Measurements from ENCODE around the gene BTK. TPM values are rescaled to one million over a fixed set of nuclear protein-coding genes. Genes with fewer than 3 reads are reported as not detected.

The BTK gene
- total RNA-seq, 1 experiment from 2014 or later = not detected

DNA sequence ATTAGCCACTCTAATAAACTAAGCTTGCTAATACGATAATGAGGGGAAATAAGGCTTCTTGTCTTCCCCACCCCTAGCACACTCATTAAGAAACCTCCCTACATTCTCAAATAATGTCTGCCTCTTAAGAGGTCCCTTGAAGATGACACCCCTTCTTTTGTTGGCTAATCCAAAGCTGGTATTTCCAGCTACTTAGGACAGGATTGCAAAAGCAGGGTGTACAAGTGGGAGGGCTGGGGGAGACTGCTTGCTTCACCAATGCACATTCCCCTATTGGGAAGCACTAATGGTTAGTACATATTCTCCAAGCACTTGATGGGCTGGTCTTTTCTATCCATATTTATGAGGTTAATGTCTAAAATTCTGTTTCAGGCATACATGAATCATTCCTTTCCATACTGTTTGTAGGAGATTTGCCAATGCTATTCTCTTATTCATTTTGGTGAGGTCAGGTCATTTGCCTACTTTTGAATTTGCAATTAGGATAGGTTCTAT is 20.6 kb downstream of the BTK start:
- no peak overlapping the region for H3K27ac ChIP-seq (ENCODE audit: low read depth, low read length, poor library complexity, severe bottlenecking)
- H3K4me3 ChIP-seq (ENCODE audit: low read depth, low read length, poor library complexity, severe bottlenecking) = no peak overlapping the region
- BruUV-seq (replicated peaks) = no TSS peak
- ChIA-PET CTCF (no interaction called here), POLR2A (ENCODE audit: low non-redundant PET) (no interaction called here)
- H3K4me1 ChIP-seq (ENCODE audit: insufficient read depth, low read length, poor library complexity, severe bottlenecking) = no peaks in the 10 kb centered on the region
- H3K36me3 ChIP-seq (ENCODE audit: insufficient read depth, low read length, poor library complexity, severe bottlenecking) = no peaks in the 10 kb centered on the region
- intact Hi-C loops (cut with micrococcal nuclease; ENCODE audit: unreplicated experiment) = no loop called here
- TF ChIP-seq, protein P1, sequence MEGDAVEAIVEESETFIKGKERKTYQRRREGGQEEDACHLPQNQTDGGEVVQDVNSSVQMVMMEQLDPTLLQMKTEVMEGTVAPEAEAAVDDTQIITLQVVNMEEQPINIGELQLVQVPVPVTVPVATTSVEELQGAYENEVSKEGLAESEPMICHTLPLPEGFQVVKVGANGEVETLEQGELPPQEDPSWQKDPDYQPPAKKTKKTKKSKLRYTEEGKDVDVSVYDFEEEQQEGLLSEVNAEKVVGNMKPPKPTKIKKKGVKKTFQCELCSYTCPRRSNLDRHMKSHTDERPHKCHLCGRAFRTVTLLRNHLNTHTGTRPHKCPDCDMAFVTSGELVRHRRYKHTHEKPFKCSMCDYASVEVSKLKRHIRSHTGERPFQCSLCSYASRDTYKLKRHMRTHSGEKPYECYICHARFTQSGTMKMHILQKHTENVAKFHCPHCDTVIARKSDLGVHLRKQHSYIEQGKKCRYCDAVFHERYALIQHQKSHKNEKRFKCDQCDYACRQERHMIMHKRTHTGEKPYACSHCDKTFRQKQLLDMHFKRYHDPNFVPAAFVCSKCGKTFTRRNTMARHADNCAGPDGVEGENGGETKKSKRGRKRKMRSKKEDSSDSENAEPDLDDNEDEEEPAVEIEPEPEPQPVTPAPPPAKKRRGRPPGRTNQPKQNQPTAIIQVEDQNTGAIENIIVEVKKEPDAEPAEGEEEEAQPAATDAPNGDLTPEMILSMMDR (conservative IDR thresholded peaks at IDR 0.05; ENCODE audit: low read depth, low read length) = no peak
- no peak for TF ChIP-seq EZH2 (IDR thresholded peaks at IDR 0.05; ENCODE audit: borderline replicate concordance, low read depth, low read length, poor library complexity, severe bottlenecking)
- no peaks in the 10 kb centered on the region for H3K27me3 ChIP-seq (replicated peaks; ENCODE audit: insufficient read depth, low read depth, low read length, poor library complexity)
- no peaks in the 10 kb centered on the region for H3K9me3 ChIP-seq (ENCODE audit: low read depth, low read length, poor library complexity, severe bottlenecking)
- no peak for DNase-seq (ENCODE audit: low spot score)

DNA sequence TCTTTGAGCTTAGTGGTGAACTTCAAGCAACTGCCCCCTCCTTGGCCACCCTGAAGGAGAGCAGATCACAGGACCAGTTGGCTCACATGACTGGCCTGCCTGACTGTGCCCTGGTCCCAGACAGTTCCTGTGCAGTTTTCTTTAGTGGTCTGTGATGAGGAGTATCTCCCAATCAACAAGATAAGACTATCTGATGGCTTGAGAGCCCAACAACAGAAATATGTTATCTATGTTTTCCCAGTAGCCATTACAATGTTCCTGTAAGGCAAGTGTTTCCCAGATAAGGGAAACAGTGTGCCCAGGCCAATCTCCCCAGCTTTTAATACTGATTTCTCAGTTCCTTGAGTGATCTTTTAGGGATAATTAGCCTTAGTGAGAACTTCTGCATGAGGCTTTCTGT is 23.2 kb downstream of the BTK start:
- no peaks in the 10 kb centered on the region for H3K9me3 ChIP-seq (ENCODE audit: low read depth, low read length, poor library complexity, severe bottlenecking)
- ChIA-PET POLR2A (ENCODE audit: low non-redundant PET) (no interaction called here), CTCF (no interaction called here)
- H3K27me3 ChIP-seq (replicated peaks; ENCODE audit: insufficient read depth, low read depth, low read length, poor library complexity) = no peaks in the 10 kb centered on the region
- no peak overlapping the region for H3K4me3 ChIP-seq (ENCODE audit: low read depth, low read length, poor library complexity, severe bottlenecking)
- DNase-seq (ENCODE audit: low spot score) = no peak
- H3K27ac ChIP-seq (ENCODE audit: low read depth, low read length, poor library complexity, severe bottlenecking) = no peak overlapping the region
- TF ChIP-seq EZH2 (IDR thresholded peaks at IDR 0.05; ENCODE audit: borderline replicate concordance, low read depth, low read length, poor library complexity, severe bottlenecking) = no peak
- TF ChIP-seq, protein P1 (conservative IDR thresholded peaks at IDR 0.05; ENCODE audit: low read depth, low read length) = no peak
- intact Hi-C loops (cut with micrococcal nuclease; ENCODE audit: unreplicated experiment) = no loop called here
- no peaks in the 10 kb centered on the region for H3K4me1 ChIP-seq (ENCODE audit: insufficient read depth, low read length, poor library complexity, severe bottlenecking)
- H3K36me3 ChIP-seq (ENCODE audit: insufficient read depth, low read length, poor library complexity, severe bottlenecking) = no peaks in the 10 kb centered on the region
- BruUV-seq (replicated peaks) = no TSS peak

DNA sequence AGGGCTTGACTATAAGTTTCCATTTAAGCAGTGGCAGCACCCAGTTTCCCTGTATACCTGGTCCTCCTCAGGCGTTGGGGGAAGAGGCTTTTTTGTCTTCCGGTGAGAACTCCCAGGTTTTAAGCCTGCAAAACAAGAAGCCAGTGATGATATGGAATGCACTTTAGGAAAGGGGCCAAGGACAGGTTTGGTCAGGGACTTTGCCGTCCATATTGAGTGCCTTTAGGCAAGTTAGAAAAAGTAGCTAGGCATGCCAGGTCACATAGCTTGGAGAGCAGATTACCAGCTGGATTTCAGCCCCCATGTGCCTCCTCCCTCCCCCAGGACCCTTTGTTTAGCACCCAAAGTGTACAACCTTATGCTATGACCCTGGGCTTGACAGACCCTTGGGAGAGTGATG is 23.9 kb downstream of the BTK start:
- TF ChIP-seq, protein P1 (conservative IDR thresholded peaks at IDR 0.05; ENCODE audit: low read depth, low read length) = no peak
- TF ChIP-seq EZH2 (IDR thresholded peaks at IDR 0.05; ENCODE audit: borderline replicate concordance, low read depth, low read length, poor library complexity, severe bottlenecking) = no peak
- BruUV-seq (replicated peaks) = no TSS peak
- POLR2A ChIA-PET (ENCODE audit: low non-redundant PET) = interaction anchor here (0.5 kb wide), 1 partner anchor 35 kb away, joined by 3 read pairs; no protein-coding TSS in a partner anchor
- no peaks in the 10 kb centered on the region for H3K9me3 ChIP-seq (ENCODE audit: low read depth, low read length, poor library complexity, severe bottlenecking)
- CTCF ChIA-PET = interaction anchor here (0.5 kb wide), 1 partner anchor 10 kb away, joined by 5 read pairs; no protein-coding TSS in a partner anchor
- no peaks in the 10 kb centered on the region for H3K36me3 ChIP-seq (ENCODE audit: insufficient read depth, low read length, poor library complexity, severe bottlenecking)
- H3K27ac ChIP-seq (ENCODE audit: low read depth, low read length, poor library complexity, severe bottlenecking) = no peak overlapping the region
- H3K27me3 ChIP-seq (replicated peaks; ENCODE audit: insufficient read depth, low read depth, low read length, poor library complexity) = no peaks in the 10 kb centered on the region
- no peaks in the 10 kb centered on the region for H3K4me1 ChIP-seq (ENCODE audit: insufficient read depth, low read length, poor library complexity, severe bottlenecking)
- no peak for DNase-seq (ENCODE audit: low spot score)
- no peak overlapping the region for H3K4me3 ChIP-seq (ENCODE audit: low read depth, low read length, poor library complexity, severe bottlenecking)
- intact Hi-C loops (cut with micrococcal nuclease; ENCODE audit: unreplicated experiment) = no loop called here
